GM04504 (cell line): ENCODE results near the gene PACRG.

Experiments used
- DNase-seq: peaks from one replicate; pipeline ENCODE4 v3.0.0-alpha.2; 2012; ENCODE audit warnings: low read depth

PACRG gene

GRCh38 chr6:163010145-163010544 lies 282.4 kb downstream of the PACRG start:
- DNase-seq: no peak

DNA sequence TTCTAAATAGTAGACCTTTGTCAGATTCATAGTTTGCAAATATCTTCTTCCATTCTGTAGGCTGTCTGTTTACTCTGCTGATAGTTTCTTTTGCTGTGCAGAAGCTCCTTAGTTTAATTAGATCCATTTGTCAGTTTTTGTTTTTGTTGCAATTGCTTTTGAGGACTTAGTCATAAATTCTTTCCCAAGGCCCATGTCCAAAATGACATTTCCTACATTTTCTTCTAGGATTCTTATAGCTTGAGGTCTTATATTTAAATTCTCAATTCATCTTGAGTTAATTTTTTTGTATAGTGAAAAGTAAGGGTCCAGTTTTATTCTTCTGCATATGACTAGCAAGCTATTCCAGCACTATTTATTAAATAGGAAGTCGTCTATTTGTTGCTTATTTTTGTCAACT lies 287.0 kb downstream of the PACRG start:
- DNase-seq: no peak

- no peak for DNase-seq
These were observed 290.0 kb downstream of the PACRG start for GRCh38 chr6:163017801-163018200.

GRCh38 chr6:163019926-163020325 lies 292.2 kb downstream of the PACRG start:
- DNase-seq: no peak

GRCh38 chr6:163021054-163021453 lies 293.3 kb downstream of the PACRG start:
- no peak for DNase-seq

- no peak for DNase-seq
These were observed 295.9 kb downstream of the PACRG start for GRCh38 chr6:163023700-163024099.

- no peak for DNase-seq
These were observed 299.1 kb downstream of the PACRG start for GRCh38 chr6:163026893-163027292.

GRCh38 chr6:163030980-163031379 lies 303.2 kb downstream of the PACRG start:
- no peak for DNase-seq

DNA sequence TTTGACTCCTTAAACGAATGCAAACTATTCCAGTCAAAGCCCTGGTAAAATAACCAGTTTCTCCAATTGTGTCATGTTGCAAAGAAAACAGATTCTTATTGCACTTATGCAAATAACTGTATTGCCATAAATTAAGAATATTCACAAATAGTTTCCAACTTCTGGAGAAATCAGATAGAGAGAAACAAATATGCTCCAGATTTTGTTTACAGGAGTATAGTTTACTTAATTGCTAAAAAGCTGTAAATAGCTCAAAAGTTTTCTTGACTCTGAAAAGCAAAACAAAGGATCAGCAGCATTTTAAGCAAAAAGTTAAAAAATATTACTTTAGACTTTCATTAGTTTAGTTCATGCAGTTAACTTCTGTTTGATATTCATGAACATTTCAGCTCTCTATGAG lies 304.2 kb downstream of the PACRG start:
- no peak for DNase-seq

- DNase-seq: no peak
These were observed 308.4 kb downstream of the PACRG start for GRCh38 chr6:163036160-163036645.

DNA sequence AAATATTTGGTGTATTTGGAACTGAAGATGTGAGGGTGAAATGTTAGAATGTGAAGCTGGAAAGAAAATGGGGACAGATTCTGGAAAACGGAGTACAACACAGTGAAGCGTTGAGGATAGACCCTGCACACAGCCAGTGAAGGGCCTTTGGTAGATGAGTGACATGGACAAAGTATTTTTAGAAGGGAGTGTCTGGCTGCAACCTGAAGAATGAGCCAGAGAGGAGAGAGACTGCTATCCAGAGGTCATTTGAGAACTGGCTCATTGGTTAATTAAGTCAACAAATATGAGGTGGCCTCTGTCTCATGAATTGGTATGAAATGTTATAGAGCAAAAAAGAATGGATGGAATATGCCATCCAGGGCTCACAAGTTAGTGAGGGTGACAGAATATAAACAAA lies 310.5 kb downstream of the PACRG start:
- no peak for DNase-seq

DNA sequence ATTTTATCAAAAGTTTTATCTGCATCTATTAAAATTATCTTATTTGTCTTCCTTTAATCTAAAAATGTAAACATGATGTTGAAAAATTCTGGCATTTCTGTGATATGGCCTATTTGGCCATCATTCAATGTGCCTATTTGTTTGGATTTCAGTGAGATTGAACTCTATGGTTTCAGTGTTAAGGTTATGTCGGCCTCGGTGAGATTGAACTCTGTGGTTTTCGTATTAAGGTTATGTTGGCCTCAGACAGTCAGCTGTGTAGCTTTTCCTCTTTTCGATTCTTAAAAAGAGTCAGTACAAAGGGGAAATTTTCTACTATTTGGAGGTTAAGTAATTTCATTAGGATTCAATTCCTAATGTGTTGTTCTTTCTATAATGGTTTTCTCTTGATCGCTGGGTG lies 320.6 kb downstream of the PACRG start:
- no peak for DNase-seq

DNA sequence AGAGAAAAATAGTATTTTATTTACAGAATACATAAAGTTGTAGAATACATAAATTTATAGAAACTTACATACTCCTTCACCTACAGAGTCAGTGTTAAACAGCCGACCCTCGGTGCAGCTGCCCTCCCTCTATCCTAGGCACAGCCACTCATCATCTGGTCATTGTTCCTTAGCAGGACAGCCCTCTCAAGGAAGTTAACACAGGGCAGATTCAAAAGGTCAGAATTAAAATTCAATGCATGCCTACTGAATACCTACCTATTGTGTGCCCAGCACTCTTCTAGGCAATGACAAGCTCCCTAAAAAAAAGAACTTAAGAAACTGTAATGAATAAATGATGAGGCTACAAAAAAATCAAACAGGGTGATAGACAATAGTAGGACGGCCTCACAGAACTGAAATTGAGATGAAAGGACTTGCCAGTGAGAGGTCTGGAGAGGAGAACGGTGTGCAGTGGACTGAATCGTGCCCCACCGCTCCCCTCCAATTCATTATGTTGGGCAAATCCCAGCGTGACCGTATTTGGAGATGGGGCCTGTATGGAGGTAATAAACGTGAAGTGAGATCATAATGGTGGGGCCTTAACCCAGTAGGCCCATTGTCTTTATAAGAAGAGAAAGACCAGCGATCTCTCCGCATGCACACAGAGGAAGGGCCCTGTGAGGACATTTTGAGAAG lies 326.0 kb downstream of the PACRG start:
- no peak for DNase-seq

GRCh38 chr6:163054641-163055040 lies 326.9 kb downstream of the PACRG start:
- DNase-seq: no peak

DNA sequence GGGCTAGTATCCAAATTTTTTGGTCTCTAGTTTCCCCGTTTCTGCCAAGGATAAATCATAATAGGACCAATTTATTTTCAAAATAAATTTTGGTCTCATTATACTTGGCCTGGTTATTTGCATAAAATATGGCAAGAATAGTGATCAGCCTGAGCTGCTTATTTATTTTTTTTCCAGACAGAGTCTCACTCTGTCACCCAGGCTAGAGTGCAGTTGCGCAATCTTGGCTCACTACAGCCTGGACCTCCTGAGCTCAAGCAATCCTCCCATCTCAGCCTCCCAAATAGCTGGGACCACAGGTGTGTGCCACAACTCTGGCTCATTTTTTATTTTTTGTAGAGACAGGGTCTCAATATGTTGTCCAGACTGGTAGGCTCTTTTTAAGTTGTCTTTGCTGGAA lies 329.5 kb downstream of the PACRG start:
- no peak for DNase-seq

GRCh38 chr6:163062790-163063189 lies 335.0 kb downstream of the PACRG start:
- no peak for DNase-seq

DNA sequence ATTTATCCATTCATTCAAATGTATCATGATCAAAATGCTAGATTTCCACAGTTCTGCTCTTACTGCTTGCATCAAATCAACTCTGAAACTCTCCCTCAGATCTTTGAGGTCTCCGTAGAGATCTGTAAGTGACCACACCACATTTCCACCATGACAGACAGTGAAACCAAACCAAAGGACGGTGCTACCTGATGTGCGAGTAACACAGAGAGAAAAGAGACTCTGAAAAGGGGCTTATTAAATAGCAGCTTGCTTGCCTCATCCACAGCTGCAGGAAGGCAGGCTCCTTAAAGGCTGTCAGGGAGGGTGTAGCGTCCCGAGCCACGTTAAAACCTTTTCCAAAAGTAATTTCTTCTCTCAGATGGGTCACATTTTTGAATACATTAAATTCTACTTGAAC lies 335.8 kb downstream of the PACRG start:
- no peak for DNase-seq

GRCh38 chr6:163064397-163064796 lies 336.6 kb downstream of the PACRG start:
- no peak for DNase-seq

- no peak for DNase-seq
These were observed 338.4 kb downstream of the PACRG start for GRCh38 chr6:163066200-163066599.

DNA sequence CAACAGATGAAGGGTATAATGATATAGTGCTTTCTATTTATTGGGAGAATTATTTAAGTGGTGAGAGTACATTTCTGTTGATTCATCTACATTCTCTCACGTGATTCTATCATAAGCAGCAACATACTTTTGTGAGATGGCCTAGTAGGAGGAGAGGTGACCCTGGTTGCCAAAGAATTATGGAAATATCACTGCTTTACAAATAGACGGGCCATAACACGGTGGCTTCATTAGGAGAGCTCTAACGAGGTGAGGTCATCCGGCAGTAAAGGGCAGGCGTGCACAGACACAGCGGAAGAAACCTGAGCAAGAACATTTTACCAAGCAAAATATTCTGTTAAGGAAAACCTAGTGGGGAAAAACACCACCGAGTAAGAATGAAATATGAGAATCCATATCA lies 349.4 kb downstream of the PACRG start:
- DNase-seq: no peak

DNA sequence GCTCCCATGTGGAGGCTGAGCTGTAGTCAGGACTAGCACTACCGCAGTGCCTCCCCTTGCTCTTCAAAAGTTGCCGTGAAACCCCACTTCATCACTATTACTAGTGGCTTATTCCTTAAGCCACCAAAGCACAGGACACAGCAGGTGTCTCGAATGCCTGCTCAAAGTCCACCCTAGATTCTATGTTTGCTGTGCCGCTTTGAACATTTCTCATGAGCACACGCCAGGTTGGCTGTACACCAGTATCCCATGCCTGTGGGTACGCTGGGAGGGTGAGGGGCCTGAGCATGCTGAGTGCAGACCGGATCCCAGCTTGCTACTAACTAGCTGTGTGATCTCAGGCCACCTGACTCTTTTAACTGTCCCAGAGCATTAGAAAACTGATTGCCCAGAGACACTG lies 350.9 kb downstream of the PACRG start:
- no peak for DNase-seq

GRCh38 chr6:163080228-163080627 lies 352.5 kb downstream of the PACRG start:
- no peak for DNase-seq

DNA sequence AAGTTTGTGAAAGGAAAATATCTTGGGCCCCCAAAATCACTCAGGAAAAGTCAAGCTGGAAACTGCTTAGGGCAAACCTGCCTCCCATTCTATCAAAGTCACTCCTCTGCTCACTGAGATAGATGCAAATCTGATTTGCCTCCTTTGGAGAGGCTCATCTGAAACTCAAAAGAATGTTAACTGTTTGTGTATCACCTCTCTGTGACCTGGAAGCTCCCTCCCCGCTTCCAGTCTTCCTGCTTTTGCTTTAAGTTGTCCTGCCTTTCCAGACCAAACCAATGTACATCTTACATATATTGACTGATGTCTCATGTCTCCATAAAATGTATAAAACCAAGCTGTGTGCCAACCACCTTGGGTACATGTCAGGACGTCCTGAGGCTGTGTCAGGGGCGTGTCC lies 355.4 kb downstream of the PACRG start:
- no peak for DNase-seq

DNA sequence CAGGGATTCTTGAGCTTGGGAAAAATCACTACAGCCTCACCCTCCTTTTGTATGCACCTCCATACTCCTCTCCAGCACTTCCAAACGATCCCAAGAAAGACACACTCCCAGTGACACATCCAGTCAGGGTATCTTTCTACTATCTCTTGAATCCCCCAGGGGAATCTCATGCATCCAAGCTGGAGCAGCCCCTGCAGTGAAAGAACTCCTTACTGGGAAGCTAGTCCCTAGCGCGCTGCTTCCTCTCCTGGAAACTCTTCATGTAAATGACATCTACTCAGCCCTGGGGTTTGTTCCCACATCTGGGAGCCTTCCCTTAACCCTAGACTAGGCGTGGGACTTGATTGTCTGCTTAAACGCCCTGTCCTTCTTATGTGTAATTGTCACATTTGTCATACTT lies 357.7 kb downstream of the PACRG start:
- DNase-seq: no peak
